GM19043 (cell line): ENCODE data around the gene ESYT3.

Experiments
- ATAC-seq: cut with Tn5 transposase; IDR thresholded peaks from one replicate; pipeline ENCODE4 v1.9.1; 2021; ENCODE audit warnings: low read depth; ENCODE audit not compliant: unreplicated experiment

Gene ESYT3

DNA sequence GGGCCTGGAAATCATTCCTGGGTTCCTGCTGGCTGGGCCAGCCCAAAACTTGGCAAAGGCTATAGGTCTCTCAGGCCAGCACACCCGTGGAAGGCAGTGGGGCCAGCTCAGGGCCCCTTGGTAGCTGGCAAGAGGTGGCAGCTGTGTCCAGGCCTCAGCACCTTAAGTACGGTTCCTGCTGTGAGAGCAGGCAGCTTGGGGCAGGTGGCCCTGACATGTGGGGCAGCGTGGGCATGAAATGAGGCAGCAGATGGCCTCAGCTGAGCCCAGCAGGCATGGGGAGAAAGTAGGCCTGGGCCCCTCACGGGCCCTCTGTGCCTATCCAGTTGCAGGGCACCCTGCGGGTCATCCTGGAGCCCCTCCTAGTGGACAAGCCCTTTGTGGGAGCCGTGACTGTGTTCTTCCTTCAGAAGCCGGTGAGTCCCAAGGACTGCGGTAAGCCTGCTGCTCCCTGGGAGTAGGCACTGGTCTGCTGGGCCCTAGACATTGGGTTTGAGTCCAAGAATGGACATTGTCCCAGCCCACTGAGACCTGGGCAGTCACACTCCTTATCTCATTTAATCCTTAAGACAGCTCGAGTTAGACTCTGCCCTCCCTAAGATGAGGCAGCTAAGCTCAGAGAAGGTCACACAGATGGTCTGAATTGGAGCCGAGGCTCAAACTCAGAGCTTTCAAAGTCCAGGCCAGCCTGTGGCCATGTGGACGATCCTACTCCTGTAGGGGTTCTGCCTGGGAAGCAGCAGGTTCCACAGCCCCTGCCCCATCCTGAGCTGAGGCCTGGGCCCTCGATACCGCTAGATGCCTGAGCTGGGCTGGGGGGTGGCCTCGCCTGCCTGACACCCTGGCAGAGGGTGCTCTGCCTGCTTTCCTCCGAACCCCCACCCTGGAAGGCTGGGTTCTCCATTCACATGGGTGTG, 25.5 kb downstream of the ESYT3 start:
- ATAC-seq, result no peak

DNA sequence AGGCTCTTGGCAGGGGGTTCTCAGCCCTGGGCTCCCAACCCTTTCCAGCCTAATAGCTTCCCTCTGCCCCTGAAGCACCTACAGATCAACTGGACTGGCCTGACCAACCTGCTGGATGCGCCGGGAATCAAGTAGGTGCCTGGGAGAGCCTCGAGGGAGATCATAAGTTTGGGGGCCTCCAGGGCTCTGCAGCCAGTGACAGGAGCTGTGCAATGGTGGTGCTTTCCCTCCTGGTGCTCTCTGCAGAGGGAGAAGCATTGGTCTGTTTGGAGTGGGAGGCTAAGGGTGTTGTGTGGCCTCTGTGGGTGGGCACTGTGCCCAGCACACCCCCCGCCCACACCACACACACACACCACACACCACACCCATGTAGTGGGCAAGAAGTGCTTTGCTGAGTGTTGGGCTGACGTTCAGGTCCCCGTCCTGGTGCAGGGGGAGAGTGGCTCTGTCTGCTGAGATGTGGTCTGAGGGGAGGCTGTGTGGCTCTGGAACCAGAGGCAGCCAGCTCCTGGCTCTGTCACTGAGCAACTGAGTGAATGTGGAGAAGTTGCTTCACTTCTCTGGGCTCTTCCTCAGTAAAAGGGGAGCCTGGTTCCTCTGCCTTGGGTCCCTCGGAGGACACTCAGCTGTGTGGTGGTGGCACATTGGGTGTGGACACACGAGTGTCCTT, 26.3 kb downstream of the ESYT3 start:
- ATAC-seq, result no peak

DNA sequence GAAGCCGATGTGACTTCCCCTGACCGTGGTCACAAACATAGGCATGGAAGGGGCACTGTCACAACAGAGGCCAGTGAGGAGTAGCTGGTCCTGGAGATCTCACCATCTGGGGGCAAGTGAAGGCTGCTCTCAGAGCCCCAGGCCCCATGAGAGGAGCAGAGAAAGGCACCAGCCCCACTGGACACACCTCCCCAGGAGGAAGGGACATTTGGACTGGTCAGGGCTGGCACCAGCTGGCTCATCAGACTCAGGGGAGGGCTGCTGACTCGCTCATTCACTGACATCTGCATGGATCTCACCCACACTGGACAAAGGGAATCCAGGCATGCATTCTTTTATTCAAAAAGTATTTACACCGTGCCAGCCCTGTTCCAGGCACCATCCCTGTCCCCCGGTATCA, 26.8 kb downstream of the ESYT3 start:
- ATAC-seq, result no peak

DNA sequence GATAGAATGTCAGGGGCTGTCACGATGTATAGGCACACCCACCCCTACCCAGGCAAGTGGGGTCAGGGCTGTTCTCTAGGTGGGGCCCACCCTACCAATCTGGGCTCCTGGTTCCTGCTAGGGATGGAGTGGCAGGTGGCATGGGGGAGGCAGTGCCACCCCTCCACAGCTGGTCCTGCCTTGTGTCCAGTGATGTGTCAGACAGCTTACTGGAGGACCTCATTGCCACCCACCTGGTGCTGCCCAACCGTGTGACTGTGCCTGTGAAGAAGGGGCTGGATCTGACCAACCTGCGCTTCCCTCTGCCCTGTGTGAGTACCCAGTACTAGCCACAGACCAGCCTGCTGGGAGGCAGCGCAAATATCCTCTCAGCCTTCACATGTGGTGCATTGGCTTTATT, 27.5 kb downstream of the ESYT3 start:
- ATAC-seq, result no peak

DNA sequence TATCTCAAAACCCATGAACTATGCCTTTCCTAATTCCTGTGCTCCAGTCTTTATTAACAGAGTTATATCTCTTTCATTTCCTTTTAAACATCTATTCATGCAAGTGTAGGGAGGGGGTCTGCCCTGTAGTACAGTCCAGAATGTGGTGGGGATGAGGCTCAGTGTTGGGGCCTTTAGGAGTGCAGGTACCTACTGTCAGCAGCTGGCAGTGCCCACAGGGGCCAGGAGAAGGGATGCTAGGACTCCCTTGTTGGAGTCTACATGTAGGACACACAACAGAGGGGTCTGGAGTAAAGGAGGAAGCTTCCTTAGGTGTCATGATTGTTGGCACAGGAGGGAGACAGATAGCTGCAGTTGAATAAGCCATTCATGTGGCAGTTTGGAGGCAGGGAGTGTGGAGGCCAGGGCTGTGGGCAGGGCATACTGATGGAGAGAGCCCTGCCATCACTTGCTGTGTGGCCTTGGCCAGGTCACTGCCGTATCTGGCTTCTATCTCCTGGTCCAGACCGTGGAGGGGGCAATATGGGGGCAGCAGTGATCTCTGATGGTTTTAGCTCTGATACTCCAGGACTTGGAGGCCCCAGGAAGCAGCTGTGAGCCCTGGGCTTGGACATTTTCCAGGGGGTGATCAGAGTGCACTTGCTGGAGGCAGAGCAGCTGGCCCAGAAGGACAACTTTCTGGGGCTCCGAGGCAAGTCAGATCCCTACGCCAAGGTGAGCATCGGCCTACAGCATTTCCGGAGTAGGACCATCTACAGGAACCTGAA, 29.5 kb downstream of the ESYT3 start:
- no peak for ATAC-seq

DNA sequence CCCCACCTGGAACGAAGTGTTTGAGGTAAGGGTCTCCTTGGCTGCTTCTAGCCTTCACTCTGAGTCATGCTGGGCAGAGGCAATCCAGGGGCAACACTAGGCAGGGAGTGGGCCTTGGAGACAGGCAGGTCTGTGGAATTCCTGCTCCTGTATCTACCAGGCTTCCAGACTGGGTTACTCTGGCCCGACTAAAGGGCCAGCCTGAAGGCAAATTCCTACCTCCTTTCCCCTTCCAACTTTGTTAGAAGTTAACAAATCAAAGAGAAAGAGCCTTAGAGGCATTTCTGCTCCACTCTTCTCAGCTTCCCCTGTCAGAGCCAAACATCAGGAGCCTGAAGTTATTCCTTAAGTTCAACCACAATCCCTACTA, 30.1 kb downstream of the ESYT3 start:
- no peak for ATAC-seq

DNA sequence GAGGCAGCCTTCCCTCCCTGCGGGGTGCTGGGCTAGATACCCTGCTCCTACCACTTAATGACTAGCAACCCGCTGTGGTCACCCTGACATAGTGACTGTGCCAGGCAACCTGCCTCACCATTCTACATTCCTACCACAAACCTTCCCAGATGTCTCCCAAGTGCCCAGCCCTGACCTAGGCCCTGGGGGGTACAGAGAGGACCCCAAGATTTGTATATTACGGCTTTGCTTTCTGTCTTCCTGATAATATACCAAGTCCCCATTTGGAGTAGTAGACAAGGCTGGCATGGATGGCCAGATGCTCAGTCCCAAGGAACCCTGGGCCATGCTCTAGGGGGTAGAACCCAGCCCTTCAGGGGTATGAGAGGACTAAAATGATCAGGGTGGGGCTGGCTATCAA, 31.0 kb downstream of the ESYT3 start:
- no peak for ATAC-seq

DNA sequence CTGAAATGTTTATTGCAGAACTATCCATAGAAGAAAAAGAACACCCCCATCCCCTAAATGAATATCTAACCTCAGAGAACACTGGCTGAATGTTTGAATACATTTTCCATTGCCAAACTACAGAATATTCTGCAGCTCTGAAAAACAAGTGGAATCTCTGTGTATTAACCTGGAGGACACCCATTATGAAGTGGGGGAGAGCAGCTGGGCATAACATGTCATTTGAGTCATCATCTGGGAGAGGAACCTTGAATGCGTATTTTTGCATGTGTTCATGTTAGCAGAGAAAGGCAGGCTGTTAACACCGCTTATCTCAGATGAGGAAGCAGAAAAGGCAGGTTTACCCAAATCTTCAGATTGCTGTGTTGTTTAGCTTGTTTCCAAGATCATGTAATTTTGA, 31.5 kb downstream of the ESYT3 start:
- ATAC-seq, result no peak

DNA sequence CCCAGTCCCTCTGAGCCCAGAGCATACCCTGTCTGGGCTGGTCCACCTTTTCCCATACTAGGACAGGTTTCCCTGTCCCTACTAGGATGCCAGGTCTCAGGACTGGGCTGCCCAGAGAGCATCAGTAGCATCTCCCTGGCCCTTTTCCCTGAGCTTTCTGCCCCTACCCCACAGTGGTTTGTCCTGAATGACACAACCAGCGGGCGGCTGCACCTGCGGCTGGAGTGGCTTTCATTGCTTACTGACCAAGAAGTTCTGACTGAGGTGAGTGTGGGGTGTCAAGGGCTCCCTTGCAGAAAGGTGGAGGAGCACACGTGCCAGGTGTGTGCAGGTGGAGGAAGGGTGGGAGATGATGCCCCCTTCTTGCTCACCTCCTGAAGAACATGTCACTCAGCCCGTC, 33.5 kb downstream of the ESYT3 start:
- ATAC-seq, result no peak

DNA sequence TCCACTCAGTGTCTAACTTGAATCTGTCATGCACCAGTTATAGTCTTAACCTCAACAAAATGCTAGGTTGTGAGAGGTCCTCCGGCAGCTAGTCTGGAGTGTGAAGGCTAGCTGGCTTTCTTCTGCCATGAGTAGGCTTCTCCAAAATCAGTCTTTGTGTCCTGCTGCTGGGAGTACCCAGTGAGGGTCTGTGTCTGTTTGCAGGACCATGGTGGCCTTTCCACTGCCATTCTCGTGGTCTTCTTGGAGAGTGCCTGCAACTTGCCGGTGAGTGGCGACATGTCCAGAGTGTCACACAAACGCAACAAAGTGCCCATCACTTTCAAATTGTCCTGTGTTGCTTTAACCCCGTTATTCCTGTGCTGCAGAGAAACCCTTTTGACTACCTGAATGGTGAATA, 34.0 kb downstream of the ESYT3 start:
- ATAC-seq, result no peak

DNA sequence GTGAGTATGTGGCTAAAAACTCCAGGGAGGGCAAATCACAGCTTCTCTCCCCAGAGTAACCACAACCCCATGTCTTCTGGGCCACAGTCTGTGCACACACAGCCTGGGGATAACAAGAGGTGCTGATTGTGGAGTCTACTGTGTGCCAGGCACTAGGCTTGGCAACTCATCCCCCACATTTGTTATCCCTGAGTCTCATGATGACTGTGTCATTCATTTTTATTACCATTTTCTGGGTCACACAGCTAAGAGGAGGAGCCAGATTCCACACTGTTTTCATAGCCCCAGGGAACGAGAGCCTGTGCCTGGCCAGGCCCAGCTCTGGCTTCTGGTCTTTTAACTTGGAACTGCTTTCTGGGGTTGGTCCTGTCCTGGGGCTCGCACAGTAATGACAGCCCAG, 34.5 kb downstream of the ESYT3 start:
- no peak for ATAC-seq

DNA sequence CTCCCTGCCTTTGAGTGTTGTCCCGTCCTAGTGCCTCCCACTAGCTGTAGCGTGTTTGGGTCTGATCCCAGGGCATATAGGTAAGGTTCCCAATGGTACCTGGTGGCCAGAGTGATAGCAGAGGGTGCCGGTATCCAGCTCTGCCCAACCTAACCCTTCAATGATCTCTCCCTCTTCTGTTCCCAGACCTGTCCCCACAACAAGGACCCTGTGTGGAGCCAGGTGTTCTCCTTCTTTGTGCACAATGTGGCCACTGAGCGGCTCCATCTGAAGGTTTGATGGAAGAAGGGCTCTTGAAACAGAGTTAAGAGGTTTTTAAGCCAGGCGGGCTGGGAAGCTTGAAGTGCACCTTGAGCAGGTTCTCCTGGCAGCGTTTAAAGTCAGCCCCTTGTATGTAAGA, 35.5 kb downstream of the ESYT3 start:
- no peak for ATAC-seq

DNA sequence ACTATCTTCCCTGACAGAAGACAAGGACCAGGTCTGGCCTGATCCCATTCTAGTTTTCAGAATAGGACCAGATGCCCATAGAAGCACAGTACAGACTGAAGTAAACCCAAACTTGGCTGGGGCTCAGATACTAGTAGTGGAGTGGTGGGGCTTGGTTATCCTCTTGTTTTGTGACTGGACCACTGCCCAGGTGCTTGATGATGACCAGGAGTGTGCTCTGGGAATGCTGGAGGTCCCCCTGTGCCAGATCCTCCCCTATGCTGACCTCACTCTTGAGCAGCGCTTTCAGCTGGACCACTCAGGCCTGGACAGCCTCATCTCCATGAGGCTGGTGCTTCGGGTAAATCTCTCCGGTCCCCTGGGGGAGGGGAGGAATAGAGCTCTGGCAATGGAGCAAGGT, 36.3 kb downstream of the ESYT3 start:
- no peak for ATAC-seq

DNA sequence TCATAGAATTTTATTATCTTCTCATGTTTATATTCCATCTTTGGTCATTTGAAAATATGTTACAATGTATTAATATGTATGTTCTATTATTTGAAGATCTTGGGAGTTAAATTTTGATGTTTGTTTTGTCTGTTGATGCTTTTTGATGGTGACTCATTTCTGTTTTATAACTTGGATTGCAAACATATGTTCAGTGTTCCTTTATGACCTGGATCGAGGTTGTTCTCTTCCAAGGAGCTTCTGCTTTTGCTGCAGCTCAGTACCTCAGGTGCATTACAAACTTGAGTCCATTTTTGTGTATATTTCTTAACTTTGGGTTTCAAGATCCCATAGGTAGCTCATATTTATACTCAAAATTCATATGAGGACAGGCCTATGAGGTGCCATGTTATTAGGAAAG, 37.1 kb downstream of the ESYT3 start:
- ATAC-seq, result no peak

DNA sequence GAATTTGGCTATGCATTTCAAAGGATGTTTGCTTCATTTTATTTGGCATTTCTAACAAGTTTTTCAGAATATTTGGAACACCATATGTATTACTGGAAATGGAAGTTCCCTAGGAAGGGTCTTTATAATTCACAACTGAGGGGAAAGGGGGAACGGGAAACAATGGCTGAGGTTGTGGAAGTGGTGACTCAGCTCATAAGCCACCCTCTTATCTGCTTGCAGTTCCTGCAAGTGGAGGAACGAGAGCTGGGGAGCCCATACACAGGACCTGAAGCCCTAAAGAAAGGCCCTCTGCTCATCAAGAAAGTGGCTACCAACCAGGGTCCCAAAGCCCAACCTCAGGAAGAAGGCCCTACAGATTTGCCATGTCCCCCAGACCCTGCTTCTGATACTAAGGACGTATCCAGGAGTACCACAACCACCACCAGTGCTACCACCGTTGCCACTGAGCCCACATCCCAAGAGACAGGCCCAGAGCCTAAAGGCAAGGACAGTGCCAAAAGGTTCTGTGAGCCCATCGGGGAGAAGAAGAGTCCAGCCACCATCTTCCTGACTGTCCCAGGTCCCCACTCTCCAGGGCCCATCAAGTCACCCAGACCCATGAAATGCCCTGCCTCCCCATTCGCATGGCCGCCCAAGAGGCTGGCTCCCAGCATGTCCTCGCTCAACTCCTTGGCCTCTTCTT, 37.9 kb downstream of the ESYT3 start:
- ATAC-seq, result no peak

DNA sequence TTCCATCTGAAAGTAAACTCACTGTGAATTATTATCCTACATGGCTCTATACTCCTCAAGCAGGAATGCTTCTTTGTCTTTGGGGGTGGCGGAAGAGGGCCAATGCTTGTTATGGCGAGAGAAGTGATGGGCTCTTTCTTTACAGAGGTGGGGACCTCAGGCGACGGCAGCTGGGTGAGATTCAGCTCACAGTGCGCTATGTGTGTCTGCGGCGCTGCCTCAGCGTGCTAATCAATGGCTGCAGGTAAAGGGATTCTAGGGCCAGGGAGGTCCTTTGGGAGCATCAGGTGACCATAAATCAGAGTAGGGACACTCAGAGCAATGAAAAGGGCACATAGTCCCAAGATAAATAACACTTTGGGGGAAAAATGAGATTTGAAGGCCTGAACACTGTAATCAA, 39.0 kb downstream of the ESYT3 start:
- no peak for ATAC-seq

DNA sequence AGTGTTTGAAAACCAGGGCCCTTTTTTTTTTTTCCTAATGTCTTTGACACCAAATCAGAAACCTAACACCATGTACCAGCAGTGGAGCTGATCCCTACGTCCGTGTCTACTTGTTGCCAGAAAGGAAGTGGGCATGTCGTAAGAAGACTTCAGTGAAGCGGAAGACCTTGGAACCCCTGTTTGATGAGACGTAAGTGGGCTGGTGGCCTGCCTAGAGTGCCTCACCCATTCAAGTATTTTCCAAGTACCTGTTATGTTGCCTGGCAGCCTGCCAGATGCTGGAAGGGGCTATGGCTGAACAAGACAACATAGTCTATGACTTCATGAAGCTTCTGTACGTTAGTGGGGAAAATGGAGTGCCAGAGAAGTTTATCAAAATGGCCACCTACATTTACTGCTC, 39.7 kb downstream of the ESYT3 start:
- ATAC-seq, result no peak

DNA sequence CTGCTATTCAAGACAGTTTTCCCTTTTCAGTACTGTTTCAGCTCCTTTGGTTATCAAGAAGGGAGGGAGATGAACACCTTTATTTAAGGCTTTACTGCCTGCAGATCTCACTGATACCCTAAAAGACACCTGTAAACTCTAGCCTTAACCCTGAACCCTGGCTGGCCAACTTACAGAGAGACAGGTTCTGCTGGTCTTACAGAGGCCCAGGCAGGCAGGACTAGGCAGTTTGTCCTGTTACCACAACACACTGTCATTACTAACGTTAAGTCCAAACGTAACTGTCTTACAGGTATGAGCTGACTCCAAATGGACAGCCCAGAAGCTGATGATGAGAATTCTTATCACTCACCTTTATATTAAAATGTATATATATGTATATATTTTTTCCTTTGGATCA, 42.1 kb downstream of the ESYT3 start:
- no peak for ATAC-seq

DNA sequence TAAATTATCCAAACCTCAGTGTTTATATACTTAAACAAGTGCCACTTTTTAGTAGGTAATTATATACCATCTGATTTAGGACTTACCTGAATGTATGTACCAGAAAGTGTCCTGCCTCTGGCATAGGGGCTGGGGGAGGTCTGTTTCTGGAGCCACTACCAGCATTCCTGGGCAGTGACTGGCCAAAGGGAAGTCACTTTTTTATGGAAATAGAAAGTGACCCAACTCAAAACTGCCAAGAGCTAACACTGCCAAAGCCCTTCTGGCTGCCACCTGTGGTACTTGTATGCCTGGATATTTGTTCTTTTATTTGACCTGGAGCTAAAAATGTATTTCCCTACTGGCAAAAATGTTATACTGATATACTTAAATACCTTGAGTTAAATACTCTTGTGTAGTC, 42.7 kb downstream of the ESYT3 start:
- no peak for ATAC-seq

DNA sequence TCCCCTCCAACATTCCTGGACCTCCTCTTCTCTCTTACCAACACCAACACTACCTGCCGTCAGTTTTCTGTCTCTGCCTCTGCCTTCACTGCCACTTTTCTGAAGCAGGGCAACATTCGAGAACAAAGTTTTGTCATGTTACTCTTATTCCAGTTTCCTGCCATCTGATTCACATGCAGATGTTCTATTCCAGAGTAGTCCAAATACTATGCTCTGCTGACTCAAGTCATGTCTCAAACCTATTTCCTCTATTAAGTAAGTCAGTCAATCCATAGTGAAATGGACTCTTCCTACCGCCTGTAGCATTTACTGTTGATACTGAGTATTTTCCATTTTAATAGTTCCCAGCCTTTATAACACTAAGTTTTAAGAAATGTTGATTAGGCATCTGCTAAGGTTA, 43.4 kb downstream of the ESYT3 start:
- ATAC-seq, result no peak

DNA sequence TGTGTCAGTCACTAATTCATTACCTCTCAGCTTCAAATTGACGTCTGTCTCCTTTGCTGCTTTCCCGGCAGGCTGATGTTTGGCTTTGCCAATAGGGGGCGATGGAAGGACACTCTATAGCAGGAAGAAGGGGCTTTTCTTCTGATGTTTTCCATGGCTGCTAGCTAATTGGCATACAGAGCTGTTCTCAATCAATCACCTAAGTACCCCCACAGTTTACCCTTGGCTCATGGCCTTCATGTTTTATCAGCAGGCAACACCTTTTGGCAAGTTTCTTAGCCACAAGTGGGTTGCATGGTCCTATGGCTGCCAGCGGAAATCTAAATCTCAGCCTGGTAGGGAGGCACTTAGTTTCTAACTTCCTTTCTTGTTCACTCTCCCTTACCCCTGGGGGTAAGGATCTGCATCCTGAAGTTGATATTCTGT, 45.0 kb downstream of the ESYT3 start:
- ATAC-seq, result peak; percentile 61
